Endothelial cell (in vitro differentiated cells): Measurements from ENCODE around the gene PROZ. TPM values are rescaled to one million over a fixed set of nuclear protein-coding genes. Genes with fewer than 3 reads are reported as not detected.

ENCODE experiments used
- DNase-seq: peaks from one replicate; pipeline ENCODE4 v3.0.0; 2021; ENCODE audit warnings: low spot score
- H3K27ac Mint-ChIP-seq: one replicate; pipeline ENCODE4 v1.8.0; 2021; ENCODE audit warnings: mixed read lengths, inconsistent platforms; ENCODE audit not compliant: unreplicated experiment
- H3K27me3 Mint-ChIP-seq: one replicate; pipeline ENCODE4 v1.8.0; 2021; ENCODE audit warnings: mild to moderate bottlenecking, moderate library complexity, mixed read lengths, inconsistent platforms; ENCODE audit not compliant: unreplicated experiment
- H3K36me3 Mint-ChIP-seq: one replicate; pipeline ENCODE4 v1.8.0; 2021; ENCODE audit warnings: mild to moderate bottlenecking, low read depth, mixed read lengths, inconsistent platforms; ENCODE audit not compliant: unreplicated experiment
- H3K4me1 Mint-ChIP-seq: one replicate; pipeline ENCODE4 v1.8.0; 2021; ENCODE audit warnings: mild to moderate bottlenecking, mixed read lengths, inconsistent platforms; ENCODE audit not compliant: unreplicated experiment
- H3K4me3 Mint-ChIP-seq: one replicate; pipeline ENCODE4 v1.8.0; 2021; ENCODE audit warnings: mild to moderate bottlenecking, mixed read lengths, inconsistent platforms; ENCODE audit not compliant: unreplicated experiment
- H3K9me3 Mint-ChIP-seq: one replicate; pipeline ENCODE4 v1.8.0; 2021; ENCODE audit warnings: mixed read lengths, inconsistent platforms; ENCODE audit not compliant: unreplicated experiment
- CTCF ChIP-seq: fragments of 200-600 bp; sonication (generic); IDR thresholded peaks from one replicate; pipeline ENCODE4 v1.5.0; 2021; ENCODE audit warnings: antibody characterized with exemption; ENCODE audit not compliant: unreplicated experiment
- total RNA-seq: library from RNA; stranded (reverse); fragmentation: NEBNext Ultra II Directional; extraction: Animal tissue kit (Norgen Biotek cat#: 25700); gene quantifications from one replicate; pipeline ENCODE4 v1.2.1, GENCODE V29; 2021; ENCODE audit not compliant: unreplicated experiment

PROZ gene
- total RNA-seq, 1 donor from 2014 or later = not detected

DNA sequence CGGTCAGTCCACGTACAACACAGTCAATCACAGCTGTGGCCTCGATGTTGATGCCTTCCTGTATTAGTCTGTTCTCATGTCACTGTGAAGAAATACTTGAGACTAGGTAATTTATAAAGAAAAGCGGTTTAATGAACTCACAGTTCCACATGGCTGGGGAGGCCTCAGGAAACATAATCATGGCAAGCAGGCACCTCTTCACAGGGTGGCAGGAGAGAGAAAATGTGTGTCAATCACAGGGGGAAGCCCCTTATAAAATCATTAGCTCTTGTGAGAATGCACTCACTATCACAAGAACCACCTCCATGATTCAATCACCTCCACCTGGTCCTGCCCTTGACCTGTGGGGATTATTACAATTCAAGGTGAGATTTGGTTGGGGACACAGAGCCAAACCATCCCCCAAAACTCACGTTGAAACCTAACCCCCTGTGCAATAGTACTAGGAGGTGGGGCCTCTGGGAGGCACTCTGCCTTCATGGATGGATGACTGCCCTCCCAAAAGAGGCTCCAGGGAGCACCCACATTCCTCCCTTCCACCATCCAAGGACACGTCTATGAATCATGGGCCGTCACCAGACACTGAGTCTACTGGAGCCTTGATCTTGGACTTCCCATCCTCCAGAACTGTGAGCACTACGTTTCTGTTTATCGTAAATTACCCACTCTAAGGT is 2.3 kb upstream of the PROZ start:
- Mint-ChIP-seq H3K27ac (no peak overlapping the region), H3K27me3 (peaks cover 20% of the 10 kb centered on the region), H3K4me1 (peaks cover 3% of the 10 kb centered on the region), H3K9me3 (no peaks in the 10 kb centered on the region), H3K4me3 (no peak overlapping the region), H3K36me3 (peaks cover 7% of the 10 kb centered on the region)
- TF ChIP-seq CTCF = no peak
- DNase-seq = no peak

DNA sequence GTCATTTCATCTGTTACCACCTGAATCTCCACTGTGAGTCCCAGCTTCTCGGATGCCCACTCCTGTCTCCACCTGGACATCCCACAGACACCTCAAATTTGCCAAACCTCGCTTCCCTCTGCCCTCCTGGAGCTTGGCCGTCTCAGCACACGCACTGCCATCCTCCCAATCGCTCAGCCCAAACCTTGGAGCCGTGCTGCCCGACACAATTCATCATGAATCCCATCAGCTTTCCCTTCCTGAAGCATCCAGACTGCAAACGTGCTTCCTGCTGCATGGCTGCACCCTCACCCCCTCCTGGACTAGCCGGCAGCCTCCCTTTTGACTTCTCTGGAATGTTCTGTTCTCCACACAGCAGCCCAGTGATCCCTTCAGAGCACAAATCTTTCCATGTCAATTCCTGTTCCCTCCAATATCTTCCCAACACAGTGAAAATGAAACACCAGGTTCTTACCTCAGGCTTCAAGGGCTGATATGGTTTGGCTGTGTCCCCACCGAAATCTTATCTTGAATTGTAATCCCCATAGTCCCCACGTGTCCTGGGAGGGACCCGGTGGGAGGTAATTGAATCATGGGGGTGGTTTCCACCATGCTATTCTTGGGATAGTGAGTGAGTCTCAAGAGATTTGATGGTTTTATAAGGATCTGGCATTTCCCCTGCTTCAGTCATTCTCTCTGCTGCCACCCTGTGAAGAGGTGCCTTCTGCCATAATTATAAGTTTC is 1.1 kb upstream of the PROZ start:
- H3K9me3 Mint-ChIP-seq = no peaks in the 10 kb centered on the region
- H3K36me3 Mint-ChIP-seq = peaks cover 5% of the 10 kb centered on the region
- peaks cover 3% of the 10 kb centered on the region for H3K4me1 Mint-ChIP-seq
- no peak overlapping the region for H3K27ac Mint-ChIP-seq
- DNase-seq = no peak
- peaks cover 11% of the 10 kb centered on the region for H3K27me3 Mint-ChIP-seq
- no peak overlapping the region for H3K4me3 Mint-ChIP-seq
- TF ChIP-seq CTCF = no peak

DNA sequence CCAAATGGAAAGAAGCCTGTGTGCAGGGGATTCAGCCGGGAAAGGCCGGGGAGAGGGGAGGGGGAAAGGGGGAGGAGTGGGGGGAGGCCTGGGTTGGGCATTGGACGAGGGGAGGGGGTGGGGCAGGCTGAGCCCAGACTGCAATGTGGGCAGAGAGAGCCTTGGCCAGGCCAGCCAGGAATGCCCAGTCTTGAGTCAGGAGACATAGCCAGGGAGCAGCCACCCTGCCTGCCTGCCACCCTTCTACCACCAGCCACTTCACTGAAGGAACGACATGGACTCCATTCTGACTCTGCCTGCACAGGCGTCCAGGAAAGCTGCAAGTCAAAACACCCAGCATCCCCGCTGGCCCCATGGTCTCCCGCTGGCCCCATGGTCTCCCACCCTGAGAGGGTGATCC is 498 bp downstream of the PROZ start:
- Mint-ChIP-seq H3K27ac (no peak overlapping the region), H3K27me3 (peaks cover 13% of the 10 kb centered on the region), H3K36me3 (peaks cover 3% of the 10 kb centered on the region), H3K4me3 (no peak overlapping the region), H3K9me3 (no peaks in the 10 kb centered on the region), H3K4me1 (peaks cover 4% of the 10 kb centered on the region)
- no peak for DNase-seq
- no peak for TF ChIP-seq CTCF

- H3K4me1 Mint-ChIP-seq = peaks cover 4% of the 10 kb centered on the region
- no peak for TF ChIP-seq CTCF
Measured at GRCh38 chr13:113159701-113160100, 1.3 kb downstream of the PROZ start.

GRCh38 chr13:113160983-113161382 is 2.5 kb downstream of the PROZ start:
- peaks cover 14% of the 10 kb centered on the region for H3K27me3 Mint-ChIP-seq
- peaks cover 3% of the 10 kb centered on the region for H3K36me3 Mint-ChIP-seq
- H3K27ac Mint-ChIP-seq = no peak overlapping the region
- TF ChIP-seq CTCF = no peak
- DNase-seq = no peak
- H3K4me1 Mint-ChIP-seq = peaks cover 4% of the 10 kb centered on the region
- no peaks in the 10 kb centered on the region for H3K9me3 Mint-ChIP-seq
- no peak overlapping the region for H3K4me3 Mint-ChIP-seq

More at GRCh38 chr13:113159701-113160100, 1.3 kb downstream of the PROZ start:
- H3K36me3 Mint-ChIP-seq = peaks cover 3% of the 10 kb centered on the region
- no peak overlapping the region for H3K4me3 Mint-ChIP-seq
- peaks cover 16% of the 10 kb centered on the region for H3K27me3 Mint-ChIP-seq
- H3K9me3 Mint-ChIP-seq = no peaks in the 10 kb centered on the region
- no peak overlapping the region for H3K27ac Mint-ChIP-seq
- no peak for DNase-seq
